Kidney glomerular epithelial cell (primary cell): ENCODE results near the gene SRGAP2B.
"Not testable (repeated sequence)": the region's sequence is repeated elsewhere in the genome, so short reads cannot be mapped to it uniquely, and the experiment has no call there.

ENCODE experiments used
- DNase-seq: peaks from one replicate; lab custom pipeline; 2025; lab: John Stamatoyannopoulos, UW

The SRGAP2B gene

GRCh38 chr1:144947495-144947894, 147.6 kb downstream of the SRGAP2B start:
- not testable (repeated sequence) for DNase-seq

- DNase-seq, result not testable (repeated sequence)
These were observed 148.3 kb downstream of the SRGAP2B start for GRCh38 chr1:144946525-144947480.

- not testable (repeated sequence) for DNase-seq
These were observed 153.4 kb downstream of the SRGAP2B start for GRCh38 chr1:144941710-144942109.

GRCh38 chr1:144940054-144940453, 155.1 kb downstream of the SRGAP2B start:
- DNase-seq, result not testable (repeated sequence)

- DNase-seq, result not testable (repeated sequence)
These were observed 156.5 kb downstream of the SRGAP2B start for GRCh38 chr1:144938627-144939026.

GRCh38 chr1:144936186-144936732, 158.9 kb downstream of the SRGAP2B start:
- not testable (repeated sequence) for DNase-seq

- not testable (repeated sequence) for DNase-seq
These were observed 159.8 kb downstream of the SRGAP2B start for GRCh38 chr1:144935310-144935709.

GRCh38 chr1:144933014-144933413, 162.1 kb downstream of the SRGAP2B start:
- DNase-seq, result not testable (repeated sequence)

- DNase-seq, result not testable (repeated sequence)
These were observed 163.0 kb downstream of the SRGAP2B start for GRCh38 chr1:144932153-144932552.

GRCh38 chr1:144931553-144931952, 163.6 kb downstream of the SRGAP2B start:
- not testable (repeated sequence) for DNase-seq

GRCh38 chr1:144930085-144930777, 164.9 kb downstream of the SRGAP2B start:
- not testable (repeated sequence) for DNase-seq

- not testable (repeated sequence) for DNase-seq
These were observed 167.8 kb downstream of the SRGAP2B start for GRCh38 chr1:144927292-144927691.

- not testable (repeated sequence) for DNase-seq
These were observed 171.5 kb downstream of the SRGAP2B start for GRCh38 chr1:144923640-144924039.

- DNase-seq, result not testable (repeated sequence)
These were observed 172.3 kb downstream of the SRGAP2B start for GRCh38 chr1:144922785-144923184.

GRCh38 chr1:144919106-144919505, 176.0 kb downstream of the SRGAP2B start:
- not testable (repeated sequence) for DNase-seq

GRCh38 chr1:144918027-144918603, 177.0 kb downstream of the SRGAP2B start:
- DNase-seq, result not testable (repeated sequence)

- not testable (repeated sequence) for DNase-seq
These were observed 177.7 kb downstream of the SRGAP2B start for GRCh38 chr1:144917154-144918026.

GRCh38 chr1:144913977-144914734, 181.0 kb downstream of the SRGAP2B start:
- DNase-seq, result not testable (repeated sequence)

- not testable (repeated sequence) for DNase-seq
These were observed 181.7 kb downstream of the SRGAP2B start for GRCh38 chr1:144913458-144913857.

GRCh38 chr1:144910729-144911128, 184.4 kb downstream of the SRGAP2B start:
- not testable (repeated sequence) for DNase-seq
